Large intestine (tissue), 3 donors: ENCODE measurements around the gene ZNF850. TPM values are rescaled to one million over a fixed set of nuclear protein-coding genes. Genes with fewer than 3 reads are reported as not detected.
"Not testable (repeated sequence)": the region's sequence is repeated elsewhere in the genome, so short reads cannot be mapped to it uniquely, and the experiment has no call there.

Source experiments
- DNase-seq, 2 donors: peaks; one replicate each; pipeline versions ENCODE4 v3.0.0 to v3.0.0-alpha.2; 2013
- H3K27ac ChIP-seq: one replicate; pipeline ENCODE4 v1.5.1; 2013; ENCODE audit warnings: low read length
- H3K27me3 ChIP-seq: 2 replicates; pipeline ENCODE4 v1.6.1; 2013; ENCODE audit warnings: low read length; ENCODE audit not compliant: control insufficient read depth, insufficient read depth
- H3K36me3 ChIP-seq: 2 replicates; pipeline ENCODE4 v1.6.1; 2013; ENCODE audit warnings: low read length; ENCODE audit not compliant: control insufficient read depth, insufficient read depth
- H3K4me1 ChIP-seq: one replicate; pipeline ENCODE4 v1.6.1; 2013; ENCODE audit warnings: low read length; ENCODE audit not compliant: control insufficient read depth, insufficient read depth
- H3K4me3 ChIP-seq: one replicate; pipeline ENCODE4 v1.5.1; 2013; ENCODE audit warnings: low read length
- H3K9me3 ChIP-seq: one replicate; pipeline ENCODE4 v1.6.1; 2013; ENCODE audit warnings: mild to moderate bottlenecking, low read depth, low read length, moderate library complexity; ENCODE audit not compliant: control insufficient read depth
- WGBS: methylation state at CpG from one replicate; pipeline ENCODE4 v1.1.5; 2013; ENCODE audit warnings: low lambda C conversion rate; ENCODE audit not compliant: insufficient coverage; 5-methylcytosine and 5-hydroxymethylcytosine counted together
- polyA plus RNA-seq: library from polyadenylated mRNA; unstranded; fragments of 120-200 nt; gene quantifications from one replicate; pipeline ENCODE4 v1.2.1, GENCODE V29; 2013

ZNF850 gene
- polyA plus RNA-seq, 1 donor, result 2.1 TPM

DNA sequence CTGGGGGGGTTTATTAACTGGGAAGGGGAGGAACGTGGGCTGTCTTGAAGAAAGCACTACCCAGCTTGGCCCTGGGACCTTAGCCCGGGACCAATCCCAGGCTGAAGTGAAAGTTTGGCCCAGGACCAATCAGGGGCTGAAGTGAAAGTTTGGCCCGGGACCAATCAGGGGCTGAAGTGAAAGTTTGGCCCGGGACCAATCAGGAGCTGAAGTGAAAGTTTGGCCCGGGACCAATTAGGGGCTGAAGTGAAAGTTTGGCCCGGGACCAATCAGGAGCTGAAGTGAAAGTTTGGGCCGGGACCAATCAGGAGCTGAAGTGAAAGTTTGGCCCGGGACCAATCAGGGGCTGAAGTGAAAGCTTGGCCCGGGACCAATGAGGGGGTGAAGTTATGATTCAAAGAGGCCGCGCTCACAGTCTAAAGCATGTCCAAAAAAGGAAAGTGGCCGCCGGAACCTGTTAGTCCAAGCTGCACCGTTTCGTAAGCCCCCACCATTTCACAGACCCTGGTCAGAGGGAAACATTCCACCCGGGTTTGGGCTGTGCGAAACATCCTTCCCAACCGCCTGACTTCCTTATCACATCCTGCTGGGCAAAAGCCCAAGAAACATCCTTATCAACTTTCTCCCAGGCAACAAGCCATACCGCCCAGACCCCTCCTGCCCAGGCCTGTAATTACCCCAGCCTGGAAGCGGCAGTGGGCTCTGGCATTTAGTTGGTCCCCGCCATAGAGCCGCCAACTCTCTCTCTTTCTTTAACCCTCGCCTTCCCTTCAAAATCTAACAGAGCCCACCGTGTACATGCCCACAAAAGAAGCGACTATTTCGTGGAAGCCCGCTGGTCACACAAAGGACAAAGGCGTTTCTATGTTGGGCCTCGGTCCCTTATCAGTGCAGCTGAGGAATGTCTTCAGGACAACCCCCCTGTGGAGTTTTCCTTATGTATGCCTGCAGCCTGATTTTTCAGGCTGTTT is 1.1 kb downstream of the ZNF850 start:
- WGBS, result 0% methylated on average over 2 of the region's 29 CpGs
- peak overlapping the region; percentile 83 for H3K4me3 ChIP-seq
- peak overlapping the region; percentile 58 for H3K27ac ChIP-seq

DNA sequence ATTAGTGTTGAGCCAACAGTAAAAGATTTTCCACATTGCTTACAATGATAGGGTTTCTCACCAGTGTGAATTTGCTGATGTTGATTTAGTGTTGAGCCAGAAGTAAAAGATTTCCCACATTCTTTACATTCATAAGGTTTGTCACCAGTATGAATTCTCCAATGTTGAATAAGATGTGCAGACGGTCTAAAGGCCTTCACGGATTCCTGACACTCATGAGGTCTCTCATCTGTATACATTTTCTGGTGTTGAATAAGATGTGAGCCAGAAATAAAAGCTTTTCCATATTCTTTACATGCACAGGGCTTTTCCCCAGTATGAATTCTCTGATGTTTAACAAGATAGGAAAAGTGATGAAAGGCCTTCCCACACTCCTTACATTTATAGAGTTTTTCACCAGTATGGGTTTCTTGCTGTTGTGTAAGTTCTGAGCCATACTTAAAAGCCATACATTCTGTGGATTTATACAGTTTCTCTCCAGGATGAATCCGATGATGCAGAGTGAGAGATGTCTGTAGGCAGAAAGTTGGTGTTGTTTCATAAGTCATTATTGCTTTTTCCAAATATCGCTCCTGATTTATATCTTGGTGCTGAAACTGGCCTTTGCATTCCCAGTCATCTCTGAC is 22.4 kb downstream of the ZNF850 start:
- 100% methylated on average over 3 of the region's 4 CpGs for WGBS
- no peak overlapping the region for H3K27ac ChIP-seq
- DNase-seq, result no peak
- no peaks in the 10 kb centered on the region for H3K4me1 ChIP-seq
- peaks cover 38% of the 10 kb centered on the region for H3K36me3 ChIP-seq
- no peaks in the 10 kb centered on the region for H3K27me3 ChIP-seq
- H3K9me3 ChIP-seq, result peaks cover 39% of the 10 kb centered on the region
- H3K4me3 ChIP-seq, result no peak overlapping the region

More for the DNA sequence above, 1.1 kb downstream of the ZNF850 start:
- Histone ChIP-seq H3K27me3 (no peaks in the 10 kb centered on the region), H3K36me3 (no peaks in the 10 kb centered on the region), H3K4me1 (peaks cover 3% of the 10 kb centered on the region), H3K9me3 (peaks cover 38% of the 10 kb centered on the region)
- DNase-seq, result peak; percentile 51 to 86

DNA sequence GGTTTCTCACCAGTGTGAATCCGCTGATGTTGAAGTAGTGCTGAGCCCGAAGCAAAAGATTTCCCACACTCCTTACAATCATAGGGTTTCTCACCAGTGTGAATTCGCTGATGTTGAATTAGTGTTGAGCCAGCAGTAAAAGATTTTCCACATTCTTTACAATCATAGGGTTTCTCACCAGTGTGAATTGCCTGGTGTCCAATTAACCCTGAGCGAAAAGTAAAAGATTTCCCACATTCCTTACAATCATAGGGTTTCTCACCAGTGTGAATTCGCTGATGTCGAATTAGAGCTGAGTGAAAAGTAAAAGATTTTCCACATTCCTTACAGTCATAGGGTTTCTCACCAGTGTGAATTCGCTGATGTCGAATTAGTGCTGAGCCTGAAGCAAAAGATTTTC is 23.0 kb downstream of the ZNF850 start:
- not testable (repeated sequence) for DNase-seq, H3K27me3 ChIP-seq, H3K4me1 ChIP-seq, H3K27ac ChIP-seq, H3K4me3 ChIP-seq
- WGBS, result no CpG with 5 or more reads among the region's 8 CpGs
- Histone ChIP-seq H3K9me3 (peaks cover 39% of the 10 kb centered on the region), H3K36me3 (peaks cover 35% of the 10 kb centered on the region)

GRCh38 chr19:36748431-36749275 is 24.0 kb downstream of the ZNF850 start:
- peaks cover 38% of the 10 kb centered on the region for H3K9me3 ChIP-seq
- no peak for DNase-seq
- 100% methylated on average over 3 of the region's 10 CpGs for WGBS
- H3K4me3 ChIP-seq, result no peak overlapping the region
- no peak overlapping the region for H3K27ac ChIP-seq
- no peaks in the 10 kb centered on the region for H3K4me1 ChIP-seq
- H3K27me3 ChIP-seq, result no peaks in the 10 kb centered on the region
- H3K36me3 ChIP-seq, result peaks cover 35% of the 10 kb centered on the region

DNA sequence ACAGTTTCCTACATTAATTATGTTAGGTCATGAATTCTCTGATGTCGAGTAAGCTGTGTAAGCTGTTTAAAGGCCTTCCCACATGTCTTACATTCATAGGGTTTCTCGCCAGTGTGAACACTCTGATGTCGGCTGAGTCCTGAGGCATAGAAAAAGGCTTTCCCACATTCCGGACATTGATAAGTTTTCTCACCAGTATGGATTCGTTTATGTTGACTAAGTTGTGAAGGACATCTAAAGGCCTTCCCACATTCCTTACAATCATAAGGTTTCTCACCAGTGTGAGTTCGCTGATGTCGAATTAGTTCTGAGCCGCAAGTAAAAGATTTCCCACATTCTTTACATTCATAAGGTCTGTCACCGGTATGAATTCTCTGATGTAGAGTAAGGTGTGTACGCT is 24.9 kb downstream of the ZNF850 start:
- Histone ChIP-seq H3K27me3 (no peaks in the 10 kb centered on the region), H3K36me3 (peaks cover 35% of the 10 kb centered on the region), H3K4me3 (no peak overlapping the region), H3K9me3 (peaks cover 36% of the 10 kb centered on the region), H3K27ac (no peak overlapping the region), H3K4me1 (no peaks in the 10 kb centered on the region)
- WGBS, result 93% methylated on average over 3 of the region's 10 CpGs
- DNase-seq, result no peak

- no peak for DNase-seq
- no CpG with 5 or more reads among the region's 4 CpGs for WGBS
- Histone ChIP-seq H3K27ac (no peak overlapping the region), H3K36me3 (peaks cover 32% of the 10 kb centered on the region), H3K4me3 (no peak overlapping the region), H3K4me1 (no peaks in the 10 kb centered on the region), H3K27me3 (no peaks in the 10 kb centered on the region), H3K9me3 (peaks cover 36% of the 10 kb centered on the region)
Measured at GRCh38 chr19:36745870-36746269, 26.7 kb downstream of the ZNF850 start.

DNA sequence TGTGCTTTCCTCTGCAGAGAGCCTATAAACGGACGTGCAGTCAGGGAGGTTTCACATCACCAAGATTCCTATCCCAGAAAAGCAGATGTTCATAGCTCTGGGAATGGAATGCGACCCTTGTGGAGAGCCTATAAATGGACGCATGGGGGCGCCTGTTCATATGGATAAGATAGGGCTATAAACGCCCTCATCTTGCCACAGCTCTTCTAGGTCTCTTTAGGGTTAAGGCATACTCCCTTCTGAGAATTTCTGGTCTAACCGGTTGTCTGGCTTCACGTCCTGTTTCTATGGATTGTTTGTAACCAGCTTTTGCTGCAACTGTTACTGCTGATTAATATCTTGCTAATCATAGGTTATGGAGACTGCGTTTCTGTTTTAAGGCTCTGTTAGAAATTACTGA is 36.4 kb downstream of the ZNF850 start:
- DNase-seq, H3K36me3 ChIP-seq, H3K27me3 ChIP-seq, H3K27ac ChIP-seq, H3K4me1 ChIP-seq, H3K4me3 ChIP-seq: not testable (repeated sequence)
- peaks cover 31% of the 10 kb centered on the region for H3K9me3 ChIP-seq
- no CpG with 5 or more reads among the region's 9 CpGs for WGBS

DNA sequence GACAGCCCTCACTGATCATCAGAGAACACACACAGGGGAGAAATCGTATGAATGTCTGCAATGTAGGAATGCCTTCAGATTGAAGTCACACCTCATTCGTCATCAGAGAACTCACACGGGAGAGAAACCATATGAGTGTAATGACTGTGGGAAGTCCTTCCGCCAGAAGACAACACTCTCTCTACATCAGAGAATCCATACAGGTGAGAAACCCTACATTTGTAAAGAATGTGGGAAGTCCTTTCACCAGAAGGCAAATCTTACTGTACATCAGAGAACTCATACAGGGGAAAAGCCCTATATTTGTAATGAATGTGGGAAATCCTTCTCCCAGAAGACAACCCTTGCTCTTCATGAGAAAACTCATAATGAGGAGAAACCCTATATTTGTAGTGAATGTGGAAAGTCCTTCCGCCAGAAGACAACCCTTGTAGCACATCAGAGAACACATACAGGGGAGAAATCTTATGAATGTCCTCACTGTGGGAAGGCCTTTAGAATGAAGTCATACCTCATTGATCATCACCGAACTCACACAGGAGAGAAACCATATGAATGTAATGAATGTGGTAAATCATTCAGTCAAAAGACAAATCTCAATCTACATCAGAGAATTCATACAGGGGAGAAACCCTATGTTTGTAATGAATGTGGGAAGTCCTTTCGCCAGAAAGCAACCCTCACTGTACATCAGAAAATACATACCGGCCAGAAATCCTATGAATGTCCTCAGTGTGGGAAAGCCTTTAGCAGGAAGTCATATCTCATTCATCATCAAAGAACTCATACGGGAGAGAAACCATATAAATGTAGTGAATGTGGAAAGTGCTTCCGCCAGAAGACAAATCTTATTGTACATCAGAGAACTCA is 52.7 kb downstream of the ZNF850 start:
- H3K9me3 ChIP-seq, result peaks cover 35% of the 10 kb centered on the region
- DNase-seq, result no peak
- WGBS, result 100% methylated on average over 1 of the region's 10 CpGs
- no peaks in the 10 kb centered on the region for H3K4me1 ChIP-seq
- no peak overlapping the region for H3K27ac ChIP-seq
- H3K27me3 ChIP-seq, result no peaks in the 10 kb centered on the region
- no peak overlapping the region for H3K4me3 ChIP-seq
- peaks cover 31% of the 10 kb centered on the region for H3K36me3 ChIP-seq

- Histone ChIP-seq H3K4me1 (no peaks in the 10 kb centered on the region), H3K9me3 (peaks cover 57% of the 10 kb centered on the region)
- WGBS, result no CpG with 5 or more reads among the region's 2 CpGs
Measured at GRCh38 chr19:36709423-36709822, 63.2 kb downstream of the ZNF850 start.

More at GRCh38 chr19:36709423-36709822, 63.2 kb downstream of the ZNF850 start:
- no peak for DNase-seq
- H3K27ac ChIP-seq, result no peak overlapping the region
- no peak overlapping the region for H3K4me3 ChIP-seq
- H3K27me3 ChIP-seq, result no peaks in the 10 kb centered on the region
- peaks cover 33% of the 10 kb centered on the region for H3K36me3 ChIP-seq
